Upper lobe of left lung (tissue), 6 donors: Measurements from ENCODE around the gene CACNB4. TPM values are rescaled to one million over a fixed set of nuclear protein-coding genes. Genes with fewer than 3 reads are reported as not detected.

Experiments
- ATAC-seq, 2 donors: fragments of 200-7000 bp; cut with Tn5 transposase; one replicate each; pipeline ENCODE4 v1.9.1; 2022; ENCODE audit warnings: mild to moderate bottlenecking in 2 of 2, moderate library complexity in 2 of 2; ENCODE audit not compliant: low FRiP score in 2 of 2
- DNase-seq, 2 donors: peaks; one replicate each; pipeline ENCODE4 v3.0.0-alpha.2; 2019 to 2020
- H3K27ac ChIP-seq, 4 donors: fragments of 200-600 bp; sonication (generic); one replicate each; pipeline ENCODE4 v1.5.1; 2016 to 2019
- H3K27me3 ChIP-seq, 4 donors: fragments of 200-600 bp; sonication (generic); one replicate each; pipeline ENCODE4 v1.5.1; 2017 to 2019
- H3K36me3 ChIP-seq, 4 donors: fragments of 200-600 bp; sonication (generic); one replicate each; pipeline ENCODE4 v1.5.1; 2016 to 2019
- H3K4me1 ChIP-seq, 4 donors: fragments of 200-600 bp; sonication (generic); one replicate each; pipeline ENCODE4 v1.5.1; 2018 to 2019
- H3K4me3 ChIP-seq, 4 donors: fragments of 200-600 bp; sonication (generic); one replicate each; pipeline ENCODE4 v1.5.1; 2017 to 2019; ENCODE audit warnings: mild to moderate bottlenecking in 2 of 4, moderate library complexity in 1 of 4
- H3K9me3 ChIP-seq, 4 donors: fragments of 200-600 bp; sonication (generic); one replicate each; pipeline ENCODE4 v1.5.1; 2018 to 2019
- EP300 ChIP-seq, 4 donors: sonication (generic); formaldehyde crosslinking; IDR thresholded peaks; one replicate each; pipeline ENCODE4 v1.5.1; 2017; ENCODE audit warnings: antibody characterized with exemption in 4 of 4, control low read depth in 2 of 4
- POLR2A ChIP-seq, 4 donors: fragments of 450-650 bp; IDR thresholded peaks; one replicate each; pipeline ENCODE4 v1.5.1; 2016 to 2017; ENCODE audit warnings: antibody characterized with exemption in 4 of 4, mild to moderate bottlenecking in 2 of 4
- POLR2AphosphoS5 ChIP-seq, 2 donors: sonication (generic); formaldehyde crosslinking; IDR thresholded peaks; one replicate each; pipeline ENCODE4 v1.5.1; 2017; ENCODE audit warnings: antibody characterized with exemption in 2 of 2
- WGBS, 2 donors: methylation state at CpG; one replicate each; pipeline ENCODE4 v1.1.5; 2017 to 2018; 5-methylcytosine and 5-hydroxymethylcytosine counted together
- total RNA-seq, 6 donors: library from RNA; depleted of rRNA in 4 of 6; stranded (reverse); fragments of >200 nt in 4 of 6; gene quantifications; one replicate each; pipeline versions ENCODE4 v1.1.0 to v1.2.1, GENCODE V29; 2016 to 2021
- TF ChIP-seq, protein P1 (sequence below), 6 experiments: fragments of 450-650 bp in 4 of 6; fragments of 200-600 bp in 2 of 6; sonication (generic) in 2 of 6; IDR thresholded peaks; one replicate each; pipeline ENCODE4 v1.5.1; 2016 to 2019; ENCODE audit warnings: antibody characterized with exemption in 6 of 6
- donor health status: DM: no; HTN: no; CAD: no; lungs with moderate emphysema.
- donor health status: DM: no; HTN: yes; CAD: no; lungs with severe emphysema.

Gene CACNB4
- total RNA-seq, 6 donors from 2014 or later: 7.7 to 21.0 (median 12.8) TPM

- Histone ChIP-seq H3K4me1 (peaks cover 30 to 52% (median 34%) of the 10 kb centered on the region in 4 donors), H3K27me3 (no peaks in the 10 kb centered on the region), H3K4me3 (peak overlapping the region; percentile 78 to 94 (median 86)), H3K27ac (peak overlapping the region; percentile 88 to 93 (median 90)), H3K9me3 (no peaks in the 10 kb centered on the region), H3K36me3 (no peaks in the 10 kb centered on the region)
- ATAC-seq (peak; percentile 19 to 53), DNase-seq (peak in 1 of 2 donors; percentile 39)
- WGBS, 2 donors: 0 to 1% methylated on average over 38 of the region's 38 CpGs
- TF ChIP-seq EP300 (IDR thresholded peaks at IDR 0.05) (no peak), POLR2AphosphoS5 (IDR thresholded peaks at IDR 0.05) (no peak), POLR2A (IDR thresholded peaks at IDR 0.05) (no peak)
- TF ChIP-seq, protein P1, sequence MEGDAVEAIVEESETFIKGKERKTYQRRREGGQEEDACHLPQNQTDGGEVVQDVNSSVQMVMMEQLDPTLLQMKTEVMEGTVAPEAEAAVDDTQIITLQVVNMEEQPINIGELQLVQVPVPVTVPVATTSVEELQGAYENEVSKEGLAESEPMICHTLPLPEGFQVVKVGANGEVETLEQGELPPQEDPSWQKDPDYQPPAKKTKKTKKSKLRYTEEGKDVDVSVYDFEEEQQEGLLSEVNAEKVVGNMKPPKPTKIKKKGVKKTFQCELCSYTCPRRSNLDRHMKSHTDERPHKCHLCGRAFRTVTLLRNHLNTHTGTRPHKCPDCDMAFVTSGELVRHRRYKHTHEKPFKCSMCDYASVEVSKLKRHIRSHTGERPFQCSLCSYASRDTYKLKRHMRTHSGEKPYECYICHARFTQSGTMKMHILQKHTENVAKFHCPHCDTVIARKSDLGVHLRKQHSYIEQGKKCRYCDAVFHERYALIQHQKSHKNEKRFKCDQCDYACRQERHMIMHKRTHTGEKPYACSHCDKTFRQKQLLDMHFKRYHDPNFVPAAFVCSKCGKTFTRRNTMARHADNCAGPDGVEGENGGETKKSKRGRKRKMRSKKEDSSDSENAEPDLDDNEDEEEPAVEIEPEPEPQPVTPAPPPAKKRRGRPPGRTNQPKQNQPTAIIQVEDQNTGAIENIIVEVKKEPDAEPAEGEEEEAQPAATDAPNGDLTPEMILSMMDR (IDR thresholded peaks at IDR 0.05): no peak
Measured at GRCh38 chr2:151827564-151828142, 271.2 kb downstream of the CACNB4 start.

GRCh38 chr2:151826737-151827157 is 272.1 kb downstream of the CACNB4 start:
- no peaks in the 10 kb centered on the region for H3K36me3 ChIP-seq
- H3K4me3 ChIP-seq: peak overlapping the region in 3 of 4 donors; percentile 78 to 88 (median 84)
- TF ChIP-seq, protein P1 (IDR thresholded peaks at IDR 0.05): no peak
- TF ChIP-seq POLR2A (IDR thresholded peaks at IDR 0.05) (no peak), POLR2AphosphoS5 (IDR thresholded peaks at IDR 0.05) (no peak), EP300 (IDR thresholded peaks at IDR 0.05) (no peak)
- peak overlapping the region in 2 of 4 donors; percentile 88 to 93 for H3K27ac ChIP-seq
- H3K9me3 ChIP-seq: no peaks in the 10 kb centered on the region
- H3K27me3 ChIP-seq: no peaks in the 10 kb centered on the region
- WGBS, 2 donors: 24% methylated on average over 6 of the region's 6 CpGs
- ATAC-seq (no peak), DNase-seq (no peak)
- H3K4me1 ChIP-seq: peaks cover 30 to 52% (median 34%) of the 10 kb centered on the region in 4 donors

DNA sequence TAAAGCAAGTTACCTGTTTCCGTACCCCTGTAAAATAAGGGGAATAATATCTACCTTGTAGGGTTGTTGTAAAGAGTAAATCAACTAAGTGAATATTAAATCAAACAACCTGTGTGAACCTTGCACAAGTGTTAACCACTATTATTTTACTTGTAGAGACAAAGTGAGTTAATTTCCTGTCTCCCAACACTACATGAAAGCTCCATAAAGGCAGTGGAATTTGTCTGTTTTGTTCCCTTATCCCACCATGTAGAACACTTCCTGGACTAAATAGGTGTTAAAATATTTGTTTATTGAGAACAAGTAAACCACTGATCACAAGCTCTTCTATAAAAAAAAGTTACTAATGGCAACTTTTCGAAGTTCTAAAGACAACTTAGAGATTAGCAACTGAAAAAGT is 274.0 kb downstream of the CACNB4 start:
- Histone ChIP-seq H3K27me3 (no peaks in the 10 kb centered on the region), H3K4me3 (no peak overlapping the region), H3K9me3 (no peaks in the 10 kb centered on the region), H3K36me3 (no peaks in the 10 kb centered on the region), H3K4me1 (peaks cover 30 to 55% (median 34%) of the 10 kb centered on the region in 4 donors), H3K27ac (peak overlapping the region in 1 of 4 donors; percentile 42)
- TF ChIP-seq POLR2A (IDR thresholded peaks at IDR 0.05): no peak
- no peak for TF ChIP-seq POLR2AphosphoS5 (IDR thresholded peaks at IDR 0.05)
- TF ChIP-seq EP300 (IDR thresholded peaks at IDR 0.05): no peak
- TF ChIP-seq, protein P1 (IDR thresholded peaks at IDR 0.05): no peak
- DNase-seq (no peak), ATAC-seq (no peak)
- 51 to 63% methylated on average over 2 of the region's 2 CpGs for WGBS, 2 donors

GRCh38 chr2:151823651-151824050 is 275.2 kb downstream of the CACNB4 start:
- Histone ChIP-seq H3K27ac (peak overlapping the region in 2 of 4 donors; percentile 11 to 26), H3K9me3 (no peaks in the 10 kb centered on the region), H3K4me1 (peaks cover 25 to 49% (median 31%) of the 10 kb centered on the region in 4 donors), H3K36me3 (no peaks in the 10 kb centered on the region), H3K27me3 (no peaks in the 10 kb centered on the region), H3K4me3 (no peak overlapping the region)
- TF ChIP-seq EP300 (IDR thresholded peaks at IDR 0.05) (no peak), POLR2AphosphoS5 (IDR thresholded peaks at IDR 0.05) (no peak), POLR2A (IDR thresholded peaks at IDR 0.05) (no peak)
- TF ChIP-seq, protein P1 (IDR thresholded peaks at IDR 0.05): no peak
- no peak for ATAC-seq
- 42 to 46% methylated on average over 6 of the region's 6 CpGs for WGBS, 2 donors
- DNase-seq: no peak

DNA sequence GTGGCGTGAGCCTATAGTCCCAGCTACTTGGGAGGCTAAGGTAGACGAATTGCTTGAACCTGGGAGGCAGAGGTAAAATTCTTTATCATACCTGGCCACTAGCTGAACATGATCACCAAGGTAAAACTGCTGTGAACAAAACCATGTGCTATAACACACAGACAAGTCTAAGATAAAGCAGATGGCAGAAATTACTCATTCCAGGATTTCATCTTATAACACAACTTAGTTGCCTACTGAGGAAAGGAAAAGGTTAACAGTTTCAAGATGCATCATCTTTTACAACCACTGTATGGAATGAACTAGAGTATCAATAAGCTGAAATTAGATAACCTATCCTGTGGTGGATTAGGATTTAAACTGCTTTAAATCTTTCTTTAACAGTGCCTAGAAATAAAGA is 278.9 kb downstream of the CACNB4 start:
- Histone ChIP-seq H3K27me3 (no peaks in the 10 kb centered on the region), H3K27ac (no peak overlapping the region), H3K9me3 (no peaks in the 10 kb centered on the region), H3K4me1 (peaks cover 12 to 26% (median 16%) of the 10 kb centered on the region in 4 donors), H3K36me3 (peaks cover 0 to 3% (median 0%) of the 10 kb centered on the region in 4 donors), H3K4me3 (no peak overlapping the region)
- ATAC-seq (no peak), DNase-seq (no peak)
- no peak for TF ChIP-seq POLR2A (IDR thresholded peaks at IDR 0.05)
- TF ChIP-seq, protein P1 (IDR thresholded peaks at IDR 0.05): no peak
- 83 to 91% methylated on average over 2 of the region's 2 CpGs for WGBS, 2 donors
